Activated T-cell treated with anti-CD3 and anti-CD28 coated beads, Interleukin-2, amount 50 U/mL, for 4 hours (primary cell): ENCODE results near the gene NSUN4. TPM values are rescaled to one million over a fixed set of nuclear protein-coding genes. Genes with fewer than 3 reads are reported as not detected.
"Not testable (repeated sequence)": the region's sequence is repeated elsewhere in the genome, so short reads cannot be mapped to it uniquely, and the experiment has no call there.

Experiments
- ATAC-seq, 2 donors: fragments of 200-7000 bp; cut with Tn5 transposase; one replicate each; pipeline ENCODE4 v1.10.0; 2021
- DNase-seq: peaks from one replicate; pipeline ENCODE4 v3.0.0-alpha.2; 2020
- H3K27me3 Mint-ChIP-seq: one replicate; pipeline ENCODE4 v1.8.0; 2021; ENCODE audit warnings: low read depth, mixed read lengths
- H3K36me3 Mint-ChIP-seq: one replicate; pipeline ENCODE4 v1.8.0; 2022; ENCODE audit warnings: mixed read lengths; ENCODE audit not compliant: insufficient read depth
- H3K4me1 Mint-ChIP-seq: one replicate; pipeline ENCODE4 v1.8.0; 2021; ENCODE audit warnings: low read depth, mixed read lengths
- H3K4me3 Mint-ChIP-seq: one replicate; pipeline ENCODE4 v1.8.0; 2021; ENCODE audit warnings: mild to moderate bottlenecking, moderate library complexity, mixed read lengths
- H3K9me3 Mint-ChIP-seq: one replicate; pipeline ENCODE4 v1.8.0; 2021; ENCODE audit warnings: mixed read lengths
- total RNA-seq, 3 donors: library from RNA; stranded (reverse); gene quantifications; one replicate each; pipeline ENCODE4 v1.2.1, GENCODE V29; 2021

Gene NSUN4
- total RNA-seq, 3 donors from 2014 or later = 42.2 to 44.1 (median 44.0) TPM

GRCh38 chr1:46337409-46337808 is 3.2 kb upstream of the NSUN4 start:
- ATAC-seq, H3K9me3 Mint-ChIP-seq, DNase-seq, H3K4me3 Mint-ChIP-seq, H3K27me3 Mint-ChIP-seq, H3K36me3 Mint-ChIP-seq: not testable (repeated sequence)
- H3K4me1 Mint-ChIP-seq = peaks cover 24% of the 10 kb centered on the region

DNA sequence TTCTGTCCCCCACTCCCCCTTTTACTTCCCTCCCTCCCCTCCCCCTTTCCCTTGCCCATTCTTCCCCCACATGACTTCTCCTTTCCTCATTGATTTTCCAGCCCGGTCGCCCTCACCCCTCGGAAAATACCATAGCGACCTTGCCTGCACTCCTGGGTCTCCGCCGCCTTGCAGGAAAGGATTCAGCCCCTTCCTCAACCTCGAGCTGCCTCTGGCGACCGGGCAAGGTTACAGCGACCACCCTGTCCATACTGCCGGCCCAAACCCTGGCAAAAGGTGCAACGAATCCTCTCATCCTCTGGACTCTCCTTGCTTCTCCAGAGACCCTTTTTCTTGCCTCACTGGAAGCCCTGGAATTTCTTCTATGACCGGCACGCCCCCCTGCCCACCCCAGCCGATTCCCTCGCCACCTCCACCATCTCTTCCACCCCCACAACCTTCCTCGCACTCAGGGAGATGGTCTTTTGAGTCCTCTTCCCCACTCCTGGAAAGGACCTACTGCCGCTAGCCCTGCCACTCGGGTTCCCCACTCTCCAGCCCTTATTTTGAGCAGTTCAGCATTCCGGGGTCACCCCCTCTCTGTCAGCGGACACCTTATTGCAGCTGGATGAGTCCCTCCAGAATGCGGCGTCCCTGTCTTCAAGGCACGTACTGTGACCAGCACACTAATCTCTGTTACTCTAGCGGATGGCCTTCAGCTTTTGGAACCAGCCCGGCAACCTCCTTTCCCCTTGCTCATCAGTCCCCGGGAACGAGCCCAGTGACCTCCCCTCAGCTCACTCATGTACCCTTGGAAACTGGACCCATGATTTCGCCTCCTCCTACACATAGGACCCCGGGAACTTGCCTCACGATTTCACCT is 846 bp downstream of the NSUN4 start:
- Mint-ChIP-seq H3K36me3 (peaks cover 18% of the 10 kb centered on the region), H3K9me3 (no peaks in the 10 kb centered on the region), H3K4me3 (peak overlapping the region; percentile 100), H3K4me1 (peaks cover 38% of the 10 kb centered on the region), H3K27me3 (no peaks in the 10 kb centered on the region)
- ATAC-seq (no peak), DNase-seq (no peak)

DNA sequence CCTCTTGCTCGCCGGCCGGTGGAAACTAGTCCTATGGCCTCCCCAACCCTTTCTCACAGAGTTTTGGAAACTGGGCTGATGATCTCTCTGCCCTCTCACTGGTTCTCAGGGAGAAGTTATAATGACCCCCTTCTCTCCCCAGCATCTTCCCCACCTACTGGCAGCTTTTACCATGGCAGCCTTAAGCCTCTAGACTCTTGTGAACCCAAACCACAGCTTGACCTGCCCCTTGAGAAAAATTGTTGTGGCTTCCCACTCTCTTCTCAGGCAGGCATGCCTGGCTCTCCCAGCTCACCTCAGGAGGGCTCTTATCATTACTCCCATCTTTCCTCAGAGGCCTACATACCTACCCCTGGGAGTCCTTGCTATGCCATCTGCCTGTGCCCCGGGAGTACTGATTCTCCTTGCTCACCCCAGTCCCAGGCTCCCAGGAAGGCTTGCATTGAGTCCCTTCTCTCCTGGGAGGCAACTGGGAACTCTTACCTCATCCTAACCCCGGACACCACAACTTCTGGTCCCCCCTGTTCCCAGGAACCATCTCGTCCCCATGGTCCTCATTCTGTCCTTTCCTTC is 1.6 kb downstream of the NSUN4 start:
- ATAC-seq (no peak), DNase-seq (no peak)
- no peaks in the 10 kb centered on the region for H3K9me3 Mint-ChIP-seq
- H3K4me3 Mint-ChIP-seq = peak overlapping the region; percentile 100
- H3K27me3 Mint-ChIP-seq = no peaks in the 10 kb centered on the region
- peaks cover 23% of the 10 kb centered on the region for H3K36me3 Mint-ChIP-seq
- H3K4me1 Mint-ChIP-seq = peaks cover 38% of the 10 kb centered on the region

- Mint-ChIP-seq H3K36me3 (peaks cover 26% of the 10 kb centered on the region), H3K4me1 (peaks cover 38% of the 10 kb centered on the region), H3K27me3 (no peaks in the 10 kb centered on the region), H3K4me3 (peak overlapping the region; percentile 100), H3K9me3 (no peaks in the 10 kb centered on the region)
- ATAC-seq (no peak), DNase-seq (no peak)
These were observed 2.2 kb downstream of the NSUN4 start for GRCh38 chr1:46342677-46343350.

GRCh38 chr1:46343351-46343695 is 2.7 kb downstream of the NSUN4 start:
- ATAC-seq (no peak), DNase-seq (no peak)
- H3K4me1 Mint-ChIP-seq = peaks cover 43% of the 10 kb centered on the region
- no peaks in the 10 kb centered on the region for H3K9me3 Mint-ChIP-seq
- H3K4me3 Mint-ChIP-seq = no peak overlapping the region
- no peaks in the 10 kb centered on the region for H3K27me3 Mint-ChIP-seq
- H3K36me3 Mint-ChIP-seq = peaks cover 29% of the 10 kb centered on the region

GRCh38 chr1:46343705-46344104 is 3.1 kb downstream of the NSUN4 start:
- peaks cover 29% of the 10 kb centered on the region for H3K36me3 Mint-ChIP-seq
- H3K9me3 Mint-ChIP-seq = no peaks in the 10 kb centered on the region
- H3K4me1 Mint-ChIP-seq = peaks cover 43% of the 10 kb centered on the region
- DNase-seq (no peak), ATAC-seq (no peak)
- H3K4me3 Mint-ChIP-seq = no peak overlapping the region
- H3K27me3 Mint-ChIP-seq = no peaks in the 10 kb centered on the region

DNA sequence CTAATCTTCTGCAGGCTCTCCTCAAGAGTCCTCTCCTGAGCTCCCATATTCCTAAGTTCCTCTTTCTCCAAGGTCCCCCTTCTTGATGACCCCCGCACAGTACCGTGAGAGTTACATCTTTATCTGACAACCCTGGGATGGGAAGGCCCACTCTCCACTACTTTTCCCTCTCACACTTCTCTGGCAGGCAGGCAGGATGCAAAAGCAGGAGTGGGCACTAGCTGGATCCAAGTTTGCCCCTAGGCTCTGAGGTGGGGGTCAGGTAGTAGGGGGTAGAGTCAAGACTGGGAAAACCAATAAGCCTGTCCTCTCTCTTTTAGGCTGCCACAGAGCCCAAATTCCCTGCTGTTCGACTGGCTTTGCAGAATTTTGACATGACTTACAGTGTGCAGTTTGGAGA is 3.9 kb downstream of the NSUN4 start:
- ATAC-seq = no peak
- no peaks in the 10 kb centered on the region for H3K27me3 Mint-ChIP-seq
- no peak overlapping the region for H3K4me3 Mint-ChIP-seq
- peaks cover 40% of the 10 kb centered on the region for H3K4me1 Mint-ChIP-seq
- no peak for DNase-seq
- peaks cover 32% of the 10 kb centered on the region for H3K36me3 Mint-ChIP-seq
- no peaks in the 10 kb centered on the region for H3K9me3 Mint-ChIP-seq

DNA sequence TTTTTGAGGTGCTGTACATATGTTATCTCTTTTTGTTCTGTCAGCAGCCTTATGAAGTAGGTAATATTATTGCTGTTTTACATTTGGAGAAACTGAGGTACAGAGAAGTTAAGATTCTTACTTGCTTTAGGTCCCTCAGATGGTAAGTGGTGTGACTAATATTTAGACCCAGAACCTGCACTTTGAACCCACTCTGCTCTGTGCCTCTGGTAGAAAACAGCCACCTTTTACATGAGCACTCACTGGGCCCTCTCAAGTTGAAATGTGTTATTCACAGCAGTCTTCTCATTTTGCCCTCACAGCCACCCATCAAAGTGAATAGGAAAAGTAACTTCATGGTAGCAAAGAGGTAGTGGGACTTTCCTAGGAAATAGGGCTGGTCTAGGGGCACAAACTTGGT is 4.7 kb downstream of the NSUN4 start:
- Mint-ChIP-seq H3K9me3 (no peaks in the 10 kb centered on the region), H3K27me3 (no peaks in the 10 kb centered on the region), H3K36me3 (peaks cover 40% of the 10 kb centered on the region), H3K4me3 (no peak overlapping the region), H3K4me1 (peaks cover 38% of the 10 kb centered on the region)
- no peak for ATAC-seq
- DNase-seq = no peak

DNA sequence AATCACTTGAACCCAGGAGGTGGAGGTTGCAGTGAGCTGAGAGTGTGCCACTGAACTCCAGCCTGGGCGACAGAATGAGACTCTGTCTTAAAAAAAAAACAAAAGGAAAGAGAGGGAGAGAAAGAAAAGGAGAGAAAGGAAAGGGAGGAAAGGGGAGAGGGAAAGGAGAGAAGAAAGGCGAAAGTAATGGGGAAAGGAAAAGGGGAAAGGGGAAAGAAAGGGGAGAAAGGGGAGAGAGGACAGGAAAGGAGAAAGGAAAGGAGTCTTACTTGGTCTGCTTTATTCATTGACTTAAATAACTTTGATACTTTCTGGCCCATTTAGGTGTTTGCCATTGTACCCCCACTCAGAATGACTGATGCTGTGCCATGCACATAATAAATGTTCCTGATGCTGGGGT is 11.8 kb downstream of the NSUN4 start:
- Mint-ChIP-seq H3K36me3 (peaks cover 40% of the 10 kb centered on the region), H3K27me3 (no peaks in the 10 kb centered on the region), H3K4me3 (no peak overlapping the region), H3K9me3 (no peaks in the 10 kb centered on the region), H3K4me1 (peaks cover 6% of the 10 kb centered on the region)
- ATAC-seq (no peak), DNase-seq (no peak)

DNA sequence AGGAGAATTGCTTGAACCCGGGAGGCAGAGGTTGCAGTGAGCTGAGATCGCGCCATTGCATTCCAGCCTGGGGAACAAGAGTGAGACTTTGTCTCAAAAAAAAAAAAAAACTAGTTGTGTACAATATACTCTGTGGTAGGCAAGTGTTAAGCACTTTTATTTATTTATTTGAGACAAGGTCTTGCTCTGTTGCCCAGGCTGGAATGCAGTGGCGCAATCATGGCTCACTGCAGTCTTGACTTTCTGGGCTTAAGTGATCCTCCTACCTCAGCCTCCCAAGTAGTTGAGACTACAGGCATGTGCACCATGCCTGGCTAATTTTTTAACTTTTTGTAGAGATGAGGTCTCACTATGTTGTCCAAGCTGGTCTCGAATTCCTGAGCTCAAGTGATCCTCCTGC is 15.3 kb downstream of the NSUN4 start:
- H3K36me3 Mint-ChIP-seq = peaks cover 20% of the 10 kb centered on the region
- not testable (repeated sequence) for ATAC-seq, H3K4me3 Mint-ChIP-seq, H3K27me3 Mint-ChIP-seq, DNase-seq, H3K4me1 Mint-ChIP-seq, H3K9me3 Mint-ChIP-seq

- H3K27me3 Mint-ChIP-seq = no peaks in the 10 kb centered on the region
- no peaks in the 10 kb centered on the region for H3K4me1 Mint-ChIP-seq
- no peak overlapping the region for H3K4me3 Mint-ChIP-seq
- H3K36me3 Mint-ChIP-seq = peaks cover 26% of the 10 kb centered on the region
- DNase-seq (no peak), ATAC-seq (no peak)
- H3K9me3 Mint-ChIP-seq = no peaks in the 10 kb centered on the region
These were observed 21.6 kb downstream of the NSUN4 start for GRCh38 chr1:46362158-46362557.

DNA sequence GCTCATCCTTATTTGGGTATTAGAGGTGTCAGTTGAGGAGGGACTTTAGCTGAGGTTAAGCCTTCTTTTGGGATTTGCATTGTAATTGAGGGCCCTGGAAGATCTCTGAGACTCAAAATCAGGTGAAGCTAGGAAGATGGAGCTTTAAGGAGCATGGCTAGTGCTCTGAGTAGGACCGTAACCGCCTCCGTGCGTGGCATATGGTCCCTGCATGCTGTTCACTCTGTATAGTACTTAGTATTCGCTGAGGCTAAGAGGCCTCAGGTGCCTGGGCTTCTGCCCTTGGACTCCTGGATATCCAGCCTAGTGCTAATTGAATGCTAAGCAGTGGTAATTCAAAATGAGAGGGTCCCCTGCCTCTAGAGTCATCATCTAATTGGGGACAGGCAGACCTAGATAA is 22.5 kb downstream of the NSUN4 start:
- no peaks in the 10 kb centered on the region for H3K9me3 Mint-ChIP-seq
- DNase-seq = no peak
- H3K4me1 Mint-ChIP-seq = no peaks in the 10 kb centered on the region
- H3K4me3 Mint-ChIP-seq = no peak overlapping the region
- H3K36me3 Mint-ChIP-seq = peaks cover 23% of the 10 kb centered on the region
- no peak for ATAC-seq
- no peaks in the 10 kb centered on the region for H3K27me3 Mint-ChIP-seq

DNA sequence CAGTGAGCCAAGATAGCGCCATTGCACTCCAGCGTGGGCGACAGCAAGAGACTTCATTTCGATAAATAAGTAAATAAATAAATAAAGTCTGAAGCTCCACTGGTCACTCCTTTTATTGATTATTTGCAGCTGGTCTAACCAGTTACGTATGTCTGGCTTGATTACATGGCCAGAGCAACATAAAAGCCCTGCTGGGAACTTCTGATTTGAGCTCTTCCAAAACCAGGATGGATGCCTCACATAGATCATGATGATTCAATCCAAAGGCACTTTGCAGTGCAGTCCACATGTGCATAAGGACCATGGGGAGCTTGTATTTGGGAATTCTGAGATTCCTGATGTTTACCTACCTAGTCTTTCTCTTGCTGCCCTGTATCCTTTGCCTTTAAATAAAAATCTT is 24.0 kb downstream of the NSUN4 start:
- no peak overlapping the region for H3K4me3 Mint-ChIP-seq
- H3K36me3 Mint-ChIP-seq = peaks cover 31% of the 10 kb centered on the region
- no peaks in the 10 kb centered on the region for H3K27me3 Mint-ChIP-seq
- no peak for ATAC-seq
- no peak for DNase-seq
- H3K9me3 Mint-ChIP-seq = no peaks in the 10 kb centered on the region
- H3K4me1 Mint-ChIP-seq = peaks cover 3% of the 10 kb centered on the region

DNA sequence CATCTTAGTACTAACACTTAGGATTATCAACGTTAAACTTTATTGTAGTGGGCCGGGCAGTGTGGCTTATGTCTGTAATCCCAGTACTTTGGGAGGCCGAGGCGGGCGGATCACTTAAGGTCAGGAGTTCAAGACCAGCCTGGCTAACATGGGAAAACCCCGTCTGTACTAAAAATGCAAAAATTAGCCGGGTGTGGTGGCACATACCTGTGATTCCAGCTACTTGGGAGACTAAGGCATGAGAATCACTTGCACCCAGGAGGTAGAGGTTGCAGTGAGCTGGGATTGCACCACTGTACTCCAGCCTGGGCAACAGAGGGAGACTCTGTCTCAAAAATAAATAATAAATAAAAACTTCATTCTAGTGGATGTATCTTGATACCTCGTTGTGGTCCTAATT is 25.2 kb downstream of the NSUN4 start:
- ATAC-seq = not testable (repeated sequence)

DNA sequence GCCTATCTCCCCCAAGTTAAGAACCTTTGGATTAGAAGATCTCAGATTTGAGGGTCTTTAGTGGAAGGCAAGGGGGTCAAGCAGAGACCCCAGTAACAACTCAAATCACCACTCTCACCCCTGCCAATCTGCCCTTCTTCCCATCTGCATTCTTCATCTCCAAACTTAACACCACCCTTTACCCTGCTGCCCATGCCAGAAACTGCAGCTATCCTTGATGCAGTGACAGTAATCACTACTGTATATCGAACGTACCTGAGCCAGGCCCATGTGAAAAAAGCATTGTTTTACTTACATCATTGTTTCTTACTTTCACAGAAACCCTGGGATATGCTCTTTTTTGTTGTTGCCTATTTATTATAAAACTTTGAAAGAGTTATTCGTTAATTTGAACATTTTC is 26.5 kb downstream of the NSUN4 start:
- Mint-ChIP-seq H3K27me3 (no peaks in the 10 kb centered on the region), H3K36me3 (peaks cover 25% of the 10 kb centered on the region), H3K4me3 (no peak overlapping the region), H3K4me1 (peaks cover 6% of the 10 kb centered on the region), H3K9me3 (no peaks in the 10 kb centered on the region)
- no peak for ATAC-seq
- no peak for DNase-seq

More for the DNA sequence above, 25.2 kb downstream of the NSUN4 start:
- not testable (repeated sequence) for H3K4me1 Mint-ChIP-seq, H3K4me3 Mint-ChIP-seq, H3K27me3 Mint-ChIP-seq, DNase-seq, H3K9me3 Mint-ChIP-seq
- H3K36me3 Mint-ChIP-seq = peaks cover 32% of the 10 kb centered on the region
